GM18519 (cell line): ENCODE results near the gene RPS6KB1.
"Not testable (repeated sequence)": the region's sequence is repeated elsewhere in the genome, so short reads cannot be mapped to it uniquely, and the experiment has no call there.

Experiments used
- ATAC-seq: cut with Tn5 transposase; IDR thresholded peaks from one replicate; pipeline ENCODE4 v1.9.1; 2021; ENCODE audit warnings: mild to moderate bottlenecking, moderate library complexity; ENCODE audit not compliant: unreplicated experiment, low FRiP score

The RPS6KB1 gene

GRCh38 chr17:59892924-59893675 is at the start of gene RPS6KB1, which contains the start of gene TUBD1:
Gene RPS6KB1, plus strand, starts transcription at chr17:59893121. Its CDS starts 64 bp downstream, at chr17:59893185.
Gene TUBD1, minus strand, starts transcription at chr17:59892943. Its CDS starts 1,941 bp downstream, at chr17:59891002.
- peak; percentile 81 for ATAC-seq

DNA sequence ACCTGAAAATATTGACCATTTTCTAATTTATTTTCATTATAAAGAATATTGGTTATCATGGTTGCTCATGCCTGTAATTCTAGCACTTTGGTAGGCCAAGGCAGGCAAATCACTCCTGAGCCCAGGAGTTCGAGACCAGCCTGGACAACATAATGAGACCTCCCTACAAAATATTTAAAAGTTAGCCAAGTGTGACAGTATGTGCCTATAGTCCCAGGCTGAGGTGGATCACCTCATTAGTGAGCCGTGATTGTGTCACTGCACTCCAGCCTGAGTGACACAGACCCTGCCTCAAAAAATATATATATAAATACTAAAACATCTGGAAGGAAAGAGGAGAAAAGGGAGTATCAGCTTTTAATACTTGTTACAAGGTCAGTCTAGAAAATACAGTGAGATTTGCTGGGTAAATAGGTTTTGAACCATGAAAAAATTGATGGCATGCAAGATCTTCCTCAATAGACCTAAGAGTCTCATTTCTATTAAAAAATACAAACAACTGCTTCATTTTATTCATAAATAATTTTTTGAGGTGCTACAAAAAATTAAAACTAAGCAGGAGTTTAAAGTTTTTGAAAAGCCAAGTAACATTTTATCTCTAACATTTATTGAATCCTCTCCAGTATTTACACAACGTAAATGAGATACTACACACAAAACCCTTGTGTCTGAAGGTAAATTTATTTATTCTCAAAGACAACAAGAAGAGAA is 47.9 kb upstream of the RPS6KB1 start:
- no peak for ATAC-seq

DNA sequence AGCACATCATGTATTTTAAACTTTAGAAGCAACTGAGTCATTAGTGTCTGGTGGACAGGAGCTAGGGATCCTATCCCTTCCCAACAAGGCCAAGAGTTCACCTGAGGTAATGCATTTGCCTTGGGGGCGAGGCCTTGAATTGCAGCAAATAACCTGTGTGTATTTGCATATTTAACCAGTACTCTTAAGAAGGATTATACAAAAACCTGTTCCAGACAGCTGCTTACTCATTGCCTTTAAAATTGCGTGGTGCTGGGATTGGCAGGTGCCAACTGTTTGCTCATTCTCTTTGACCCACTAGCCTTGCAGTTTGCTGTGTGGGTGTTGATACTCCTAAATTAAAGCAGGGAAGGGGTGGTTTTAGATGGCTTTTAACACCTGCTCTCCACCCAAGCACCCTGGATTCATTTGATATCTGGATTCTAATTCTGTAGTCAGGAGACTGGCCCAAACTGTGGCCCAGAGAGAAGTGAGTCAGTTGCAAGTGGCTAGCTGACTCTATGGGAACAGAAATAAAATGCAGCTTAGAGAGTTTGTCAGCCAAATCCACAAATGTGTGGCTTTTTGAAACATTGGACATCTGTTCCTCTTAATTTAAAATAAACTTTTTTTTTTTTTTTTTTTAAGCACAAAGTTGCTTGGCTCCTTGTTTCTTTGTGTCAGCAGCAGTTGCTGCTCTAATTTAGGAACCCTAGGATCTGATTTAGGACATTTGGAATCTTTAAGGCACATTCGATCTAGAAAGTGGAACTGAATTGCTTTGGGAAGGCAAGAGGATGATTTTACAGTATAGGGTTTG is 47.1 kb upstream of the RPS6KB1 start:
- ATAC-seq = no peak

GRCh38 chr17:59846394-59847165 is 46.3 kb upstream of the RPS6KB1 start:
- ATAC-seq = no peak

DNA sequence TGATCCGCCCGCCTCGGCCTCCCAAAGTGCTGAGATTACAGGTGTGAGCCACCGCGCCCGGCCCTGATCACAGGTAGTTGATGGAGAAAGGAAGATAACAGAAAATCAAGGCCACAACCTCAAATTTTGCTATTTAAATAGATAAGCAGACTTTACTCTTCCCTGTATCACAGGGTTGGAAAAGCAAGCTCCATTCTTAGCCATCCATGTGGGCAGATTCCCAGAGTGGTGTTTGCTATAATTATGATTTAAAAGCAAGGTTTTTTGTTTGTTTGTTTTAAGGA is 44.6 kb upstream of the RPS6KB1 start:
- no peak for ATAC-seq

DNA sequence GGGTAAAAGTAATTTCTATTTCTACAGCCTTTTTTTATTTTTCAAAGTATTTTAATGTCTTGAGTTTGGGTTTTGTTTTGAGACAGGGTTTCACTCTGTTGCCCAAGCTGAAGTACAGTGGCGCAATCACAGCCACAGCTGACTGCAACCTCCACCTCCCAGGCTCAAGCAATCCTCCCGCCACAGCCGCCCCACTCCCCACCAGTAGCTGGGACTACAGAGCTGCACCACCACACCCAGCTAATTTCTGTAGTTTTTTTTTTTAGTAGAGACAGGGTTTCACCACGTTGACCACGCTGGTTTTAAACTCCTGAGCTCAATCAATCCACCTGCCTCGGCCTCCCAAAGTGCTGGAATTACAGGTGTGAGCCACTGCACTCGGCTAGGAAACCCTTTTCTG is 44.1 kb upstream of the RPS6KB1 start:
- ATAC-seq = no peak

DNA sequence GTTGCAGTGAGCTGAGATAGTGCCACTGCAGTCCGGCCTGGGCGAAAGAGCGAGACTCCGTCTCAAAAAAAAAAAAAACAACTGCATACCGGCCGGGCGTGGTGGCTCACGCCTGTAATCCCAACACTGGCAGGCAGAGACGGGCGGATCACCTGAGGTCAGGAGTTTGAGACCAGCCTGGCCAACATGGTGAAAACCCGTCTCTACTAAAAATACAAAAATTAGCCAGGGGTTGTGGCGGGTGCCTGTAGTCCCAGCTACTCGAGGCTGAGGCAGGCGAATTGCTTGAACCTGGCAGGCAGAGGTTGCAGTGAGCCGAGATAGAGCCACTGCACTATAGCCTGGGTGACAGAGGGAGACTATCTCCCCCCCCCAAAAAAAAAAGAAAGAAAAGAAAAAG is 42.6 kb upstream of the RPS6KB1 start:
- ATAC-seq = not testable (repeated sequence)

DNA sequence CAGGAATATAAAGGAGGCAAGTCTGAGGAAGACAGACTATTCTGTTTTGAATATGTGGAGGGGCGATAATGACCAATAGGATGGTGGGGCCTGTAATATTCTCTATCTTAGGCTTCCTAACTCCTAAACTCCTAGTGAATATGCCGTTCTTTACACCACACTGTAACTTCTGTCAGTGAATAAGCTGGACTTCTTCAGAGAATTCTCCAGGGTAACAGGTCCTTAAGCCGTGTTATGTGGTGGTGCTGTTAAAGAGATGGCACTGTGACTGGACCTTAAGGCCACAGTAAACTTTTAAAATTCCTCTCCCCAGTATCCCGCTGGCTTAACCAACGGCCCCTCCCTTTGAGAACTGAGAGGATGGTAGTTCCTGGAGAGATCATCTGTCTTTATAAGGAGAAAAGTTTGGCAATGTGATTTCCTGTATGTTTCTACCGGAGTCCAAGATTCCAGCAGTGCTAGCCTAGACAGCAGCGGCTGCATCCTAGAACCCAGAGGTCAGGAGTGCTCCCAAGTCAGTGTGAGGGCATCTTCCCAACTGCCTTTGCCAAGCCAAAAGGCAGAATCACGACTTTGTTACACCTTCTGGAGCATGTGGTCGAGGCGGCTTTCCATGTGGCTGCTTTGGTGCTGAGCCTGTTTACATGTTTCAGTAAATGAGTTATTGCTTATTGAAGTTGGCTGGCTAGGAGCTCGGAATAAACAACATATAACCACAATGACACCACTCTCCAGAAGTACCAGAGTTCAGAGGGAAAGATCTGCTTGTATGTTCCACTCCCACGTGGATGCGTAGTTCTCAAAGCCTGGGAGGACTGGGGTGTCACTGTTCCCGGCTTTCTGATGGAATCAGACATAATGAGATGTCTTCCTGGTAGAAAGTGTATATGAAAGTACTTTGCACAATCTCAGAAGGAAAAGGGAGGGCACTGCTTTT is 41.2 kb upstream of the RPS6KB1 start:
- no peak for ATAC-seq

GRCh38 chr17:59852847-59853167 is 40.1 kb upstream of the RPS6KB1 start:
- not testable (repeated sequence) for ATAC-seq

DNA sequence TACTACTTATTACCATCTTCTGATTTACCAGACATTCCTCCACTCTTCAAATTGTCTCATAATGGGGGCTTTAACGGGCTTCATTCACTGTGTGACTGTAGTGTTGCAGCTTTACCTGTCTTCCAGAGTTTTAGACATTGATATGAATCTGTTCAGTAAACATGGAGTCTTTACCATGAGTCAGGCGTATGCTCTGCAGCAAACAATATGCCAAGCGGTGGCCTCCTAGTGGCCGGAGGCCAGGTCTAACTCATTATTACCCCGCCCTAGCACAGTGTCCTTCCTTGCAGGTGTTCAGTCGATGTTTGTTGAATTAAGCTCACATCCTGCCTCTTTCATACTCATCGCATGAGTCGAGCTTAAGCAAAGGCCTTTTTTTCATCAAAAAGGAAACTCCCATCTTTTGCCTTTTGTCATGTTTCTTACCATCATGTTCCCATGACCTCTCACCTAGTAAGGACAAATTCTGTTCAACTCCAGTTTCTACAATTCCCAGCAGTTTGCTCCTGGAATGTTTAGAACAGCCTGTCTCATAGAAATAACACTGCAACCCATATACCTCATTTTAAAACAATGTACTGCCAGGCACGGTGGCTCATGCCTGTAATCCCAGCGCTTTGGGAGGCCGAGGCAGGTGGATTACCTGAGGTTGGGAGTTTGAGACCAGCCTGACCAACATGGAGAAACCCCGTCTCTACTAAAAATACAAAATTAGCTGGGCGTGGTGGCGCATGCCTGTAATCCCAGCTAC is 39.6 kb upstream of the RPS6KB1 start:
- peak; percentile 75 for ATAC-seq

DNA sequence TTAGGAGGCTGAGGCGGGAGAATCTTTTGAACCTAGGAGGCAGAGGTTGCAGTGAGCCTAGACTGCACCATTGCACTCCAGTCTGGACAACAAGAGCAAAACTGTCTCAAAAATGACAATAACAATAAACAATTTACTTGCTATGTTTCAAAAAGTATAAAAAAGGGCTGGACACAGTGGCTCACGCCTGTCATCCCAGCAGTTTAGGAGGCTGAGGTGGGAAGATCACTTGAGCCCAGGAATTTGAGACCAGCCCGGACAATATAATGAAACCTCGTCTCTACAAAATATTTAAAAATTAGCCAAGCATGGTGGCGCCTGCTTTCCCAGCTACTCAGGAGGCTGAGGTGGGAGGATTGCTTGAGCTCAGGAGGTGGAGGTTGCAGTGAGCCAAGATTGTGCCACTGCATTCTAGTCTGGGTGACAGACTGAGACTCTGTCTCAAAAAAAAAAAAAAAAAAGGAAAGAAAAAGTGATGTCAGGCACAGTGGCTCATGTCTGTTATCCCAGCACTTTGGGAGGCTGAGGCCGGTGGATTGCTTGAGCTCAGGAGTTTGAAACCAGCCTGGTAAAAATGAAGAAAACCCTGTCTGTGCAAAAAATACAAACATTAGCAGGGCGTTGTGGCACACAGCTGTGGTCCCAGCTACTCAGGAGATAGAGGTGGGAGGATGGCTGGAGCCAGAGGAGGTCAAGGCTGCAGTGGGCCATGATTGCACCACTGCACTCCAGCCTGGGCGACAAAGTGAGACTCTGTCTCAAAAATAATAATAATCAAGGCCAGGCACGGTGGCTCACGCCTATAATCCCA is 38.8 kb upstream of the RPS6KB1 start:
- not testable (repeated sequence) for ATAC-seq

DNA sequence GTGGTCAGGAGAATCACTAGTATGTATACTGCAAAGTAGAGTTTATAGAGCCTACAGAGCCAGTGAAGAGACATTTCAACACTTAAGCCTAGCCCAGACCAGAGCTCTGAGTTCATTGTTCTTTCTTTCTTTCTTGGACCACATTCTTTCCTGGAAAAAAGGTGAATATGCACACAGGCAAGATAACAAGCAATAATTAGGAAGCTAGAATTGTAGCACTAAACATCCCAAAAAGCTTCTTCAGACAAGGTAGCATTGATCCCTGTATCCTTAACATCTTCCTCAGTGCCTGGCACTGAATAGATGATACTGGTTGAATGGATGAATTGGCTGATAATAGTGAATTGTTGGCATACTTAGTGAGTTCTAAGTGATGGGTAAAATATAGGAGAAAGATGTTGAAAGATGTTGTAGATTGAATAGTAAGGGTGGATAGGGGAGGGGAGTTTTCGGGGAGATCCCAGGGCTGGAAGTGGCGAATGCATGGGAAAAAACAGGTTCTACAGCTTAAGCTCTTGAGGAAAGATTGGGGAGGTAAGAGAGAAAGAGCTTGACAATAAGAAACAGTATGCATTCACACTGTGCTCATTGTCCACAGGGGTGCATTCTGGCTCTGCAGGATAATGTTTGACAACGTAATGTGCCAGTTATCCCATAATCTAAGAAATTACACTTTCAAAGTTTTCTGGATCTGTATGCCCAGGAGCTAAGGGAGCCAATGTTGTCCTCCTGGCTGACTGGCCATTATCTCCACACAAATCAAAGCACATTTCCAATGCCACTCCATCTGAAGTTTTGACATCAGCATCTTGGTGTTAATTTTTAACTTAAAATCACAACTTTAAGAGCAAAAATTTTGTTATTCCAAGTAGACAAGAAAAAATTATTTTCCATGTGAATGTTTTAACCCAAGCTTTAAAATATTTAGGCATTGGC is 35.8 kb upstream of the RPS6KB1 start:
- ATAC-seq = no peak

GRCh38 chr17:59858167-59858816 is 34.6 kb upstream of the RPS6KB1 start:
- ATAC-seq = no peak

DNA sequence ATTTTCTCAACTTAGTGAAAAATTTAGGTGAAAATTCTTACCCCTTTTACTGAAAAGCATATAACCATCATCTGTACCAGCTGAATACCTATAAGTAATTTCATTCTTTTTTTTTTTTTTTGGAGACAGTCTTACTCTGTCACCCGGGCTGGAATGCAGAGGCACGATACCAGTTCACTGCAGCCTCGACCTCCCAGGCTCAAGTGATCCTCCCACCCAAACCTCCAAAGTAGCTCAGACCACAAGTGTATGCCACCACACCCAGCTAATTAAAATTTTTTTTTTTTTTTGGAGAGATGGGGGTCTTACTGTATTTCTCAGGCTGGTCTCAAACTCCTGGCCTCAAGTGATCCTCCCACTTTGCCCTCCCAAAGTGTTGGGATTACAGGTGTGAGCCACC is 34.0 kb upstream of the RPS6KB1 start:
- no peak for ATAC-seq

- no peak for ATAC-seq
Observed at GRCh38 chr17:59859444-59860025, 33.4 kb upstream of the RPS6KB1 start.

GRCh38 chr17:59863616-59864015 is 29.3 kb upstream of the RPS6KB1 start:
- ATAC-seq = no peak
